ENCODE measurements around the gene DAZAP2.
"Not testable (repeated sequence)": the region's sequence is repeated elsewhere in the genome, so short reads cannot be mapped to it uniquely, and the experiment has no call there.

DAZAP2 gene

GRCh38 chr12:51262758-51263177 lies 24.1 kb downstream of the DAZAP2 start:
- no peak for DNase-seq (ENCODE audit: low spot score in 2 of 2)
- H3K36me3 Mint-ChIP-seq: no peaks in the 10 kb centered on the region
- no peak overlapping the region for H3K27ac Mint-ChIP-seq
- no peaks in the 10 kb centered on the region for H3K9me3 Mint-ChIP-seq
- no peak overlapping the region for H3K4me3 Mint-ChIP-seq
- peaks cover 22% of the 10 kb centered on the region for H3K4me1 Mint-ChIP-seq
- ATAC-seq: peak; percentile 56

- DNase-seq (ENCODE audit: low spot score in 2 of 2) (no peak), ATAC-seq (no peak)
- Mint-ChIP-seq H3K27ac (no peak overlapping the region), H3K4me1 (peaks cover 22% of the 10 kb centered on the region), H3K4me3 (no peak overlapping the region), H3K9me3 (no peaks in the 10 kb centered on the region), H3K36me3 (no peaks in the 10 kb centered on the region)
These were observed 24.7 kb downstream of the DAZAP2 start for GRCh38 chr12:51263341-51263740.

- DNase-seq (ENCODE audit: low spot score in 2 of 2): no peak
- Mint-ChIP-seq H3K36me3 (no peaks in the 10 kb centered on the region), H3K4me1 (peaks cover 28% of the 10 kb centered on the region), H3K9me3 (no peaks in the 10 kb centered on the region), H3K4me3 (no peak overlapping the region), H3K27ac (no peak overlapping the region)
- no peak for ATAC-seq
These were observed 25.7 kb downstream of the DAZAP2 start for GRCh38 chr12:51264297-51264696.

GRCh38 chr12:51265024-51265423 lies 26.4 kb downstream of the DAZAP2 start:
- H3K4me3 Mint-ChIP-seq: no peak overlapping the region
- H3K9me3 Mint-ChIP-seq: no peaks in the 10 kb centered on the region

GRCh38 chr12:51269174-51270066 lies 30.8 kb downstream of the DAZAP2 start:
- DNase-seq (ENCODE audit: low spot score in 2 of 2) (peak; percentile 22 to 62), ATAC-seq (peak; percentile 61)
- H3K27ac Mint-ChIP-seq: peak overlapping the region; percentile 20

More at GRCh38 chr12:51265024-51265423, 26.4 kb downstream of the DAZAP2 start:
- DNase-seq (ENCODE audit: low spot score in 2 of 2) (no peak), ATAC-seq (peak; percentile 87)
- Mint-ChIP-seq H3K36me3 (no peaks in the 10 kb centered on the region), H3K4me1 (peaks cover 31% of the 10 kb centered on the region), H3K27ac (no peak overlapping the region)

GRCh38 chr12:51270067-51270950 lies 31.7 kb downstream of the DAZAP2 start, which contains the start of gene SMAGP:
Gene SMAGP, minus strand, starts transcription at chr12:51270415. Its CDS starts 1,137 bp downstream, at chr12:51269278.
- Mint-ChIP-seq H3K27ac (peak within 1 kb of the TSS; percentile 79), H3K9me3 (no peaks in the 10 kb centered on the region), H3K36me3 (no peaks in the 10 kb centered on the region), H3K4me3 (peak within 1 kb of the TSS; percentile 91), H3K4me1 (peaks cover 25% of the 10 kb centered on the region)
- ATAC-seq (peak; percentile 71), DNase-seq (ENCODE audit: low spot score in 2 of 2) (peak; percentile 30 to 75)

More at GRCh38 chr12:51269174-51270066, 30.8 kb downstream of the DAZAP2 start:
- Mint-ChIP-seq H3K9me3 (no peaks in the 10 kb centered on the region), H3K4me3 (peak overlapping the region; percentile 91), H3K4me1 (peaks cover 30% of the 10 kb centered on the region), H3K36me3 (no peaks in the 10 kb centered on the region)

GRCh38 chr12:51270951-51271518 lies 32.4 kb downstream of the DAZAP2 start:
- H3K4me3 Mint-ChIP-seq: peak overlapping the region; percentile 91
- H3K36me3 Mint-ChIP-seq: no peaks in the 10 kb centered on the region
- peak; percentile 68 for ATAC-seq
- no peaks in the 10 kb centered on the region for H3K9me3 Mint-ChIP-seq
- no peak for DNase-seq (ENCODE audit: low spot score in 2 of 2)
- peaks cover 20% of the 10 kb centered on the region for H3K4me1 Mint-ChIP-seq
- peak overlapping the region; percentile 79 for H3K27ac Mint-ChIP-seq

- H3K9me3 Mint-ChIP-seq; ATAC-seq; H3K36me3 Mint-ChIP-seq; H3K4me3 Mint-ChIP-seq; H3K27ac Mint-ChIP-seq; DNase-seq (ENCODE audit: low spot score in 2 of 2): not testable (repeated sequence)
- H3K4me1 Mint-ChIP-seq: peaks cover 20% of the 10 kb centered on the region
These were observed 34.2 kb downstream of the DAZAP2 start for GRCh38 chr12:51272810-51273209.

GRCh38 chr12:51275088-51275487 lies 36.5 kb downstream of the DAZAP2 start:
- H3K27ac Mint-ChIP-seq: no peak overlapping the region
- no peak for ATAC-seq

GRCh38 chr12:51281202-51281924 lies 42.7 kb downstream of the DAZAP2 start:
- H3K9me3 Mint-ChIP-seq: no peaks in the 10 kb centered on the region
- H3K4me3 Mint-ChIP-seq: no peak overlapping the region
- ATAC-seq (no peak), DNase-seq (ENCODE audit: low spot score in 2 of 2) (no peak)
- no peaks in the 10 kb centered on the region for H3K4me1 Mint-ChIP-seq
- H3K36me3 Mint-ChIP-seq: peaks cover 70% of the 10 kb centered on the region
- H3K27ac Mint-ChIP-seq: peak overlapping the region; percentile 8

More at GRCh38 chr12:51275088-51275487, 36.5 kb downstream of the DAZAP2 start:
- no peak for DNase-seq (ENCODE audit: low spot score in 2 of 2)
- peaks cover 12% of the 10 kb centered on the region for H3K4me1 Mint-ChIP-seq
- no peak overlapping the region for H3K4me3 Mint-ChIP-seq
- no peaks in the 10 kb centered on the region for H3K9me3 Mint-ChIP-seq
- H3K36me3 Mint-ChIP-seq: peaks cover 8% of the 10 kb centered on the region

GRCh38 chr12:51285843-51286242 lies 47.2 kb downstream of the DAZAP2 start:
- peaks cover 100% of the 10 kb centered on the region for H3K36me3 Mint-ChIP-seq

GRCh38 chr12:51291603-51292513 lies 53.2 kb downstream of the DAZAP2 start:
- ATAC-seq; H3K4me3 Mint-ChIP-seq; DNase-seq (ENCODE audit: low spot score in 2 of 2); H3K4me1 Mint-ChIP-seq; H3K9me3 Mint-ChIP-seq: not testable (repeated sequence)
- Mint-ChIP-seq H3K36me3 (peaks cover 100% of the 10 kb centered on the region), H3K27ac (peak overlapping the region; percentile 70)

More at GRCh38 chr12:51285843-51286242, 47.2 kb downstream of the DAZAP2 start:
- DNase-seq (ENCODE audit: low spot score in 2 of 2) (no peak), ATAC-seq (no peak)
- Mint-ChIP-seq H3K9me3 (no peaks in the 10 kb centered on the region), H3K4me3 (no peak overlapping the region), H3K4me1 (no peaks in the 10 kb centered on the region), H3K27ac (peak overlapping the region; percentile 69)

Measured in stimulated activated effector memory CD8-positive, alpha-beta T cell treated with anti-CD3 and anti-CD28 coated beads, Interleukin-12 subunit alpha, Interleukin-12 subunit beta, amount 100 ng/mL, for 72 hours (primary cell).